ENCODE measurements around the gene SLC1A5. TPM values are rescaled to one million over a fixed set of nuclear protein-coding genes. Genes with fewer than 3 reads are reported as not detected.

The SLC1A5 gene
- total and polyA plus RNA-seq, 2 experiments from 2014 or later = 103 to 272 TPM

DNA sequence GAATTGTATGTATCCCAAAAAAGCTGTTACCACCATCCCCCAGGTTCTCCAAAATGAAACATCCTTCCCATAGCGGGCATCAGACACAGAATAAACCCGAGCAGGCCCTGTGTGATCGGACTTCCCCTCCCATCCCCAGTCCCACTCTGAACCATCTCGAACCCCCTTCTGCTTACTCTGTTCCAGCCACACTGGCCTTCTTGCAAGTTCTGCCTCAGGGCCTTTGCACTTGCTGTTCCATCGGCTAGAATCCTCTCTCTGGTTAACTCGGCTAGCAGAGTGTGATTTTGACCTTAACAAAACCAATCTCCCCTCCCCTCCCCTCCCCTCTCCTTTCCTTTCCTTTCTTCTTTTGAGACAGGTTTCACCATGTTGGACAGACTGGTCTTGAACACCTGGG lies 46.6 kb upstream of the SLC1A5 start:
- Histone ChIP-seq H3K36me3 (ENCODE audit: insufficient read depth) (peaks cover 7% of the 10 kb centered on the region), H4K20me1 (replicated peaks; ENCODE audit: insufficient read depth) (peaks cover 3% of the 10 kb centered on the region; the same call in 1 of the 2 replicates), H3K9me2 (ENCODE audit: insufficient read depth) (no peaks in the 10 kb centered on the region), H3K27ac (ENCODE audit: low read depth) (no peak overlapping the region), H3F3A (replicated peaks; ENCODE audit: low read depth) (0 out of 2 replicates have a peak, but pooled peaks cover 3% of the 10 kb centered on the region), H3K4me2 (no peak overlapping the region), H2AFZ (no peak overlapping the region), H3K79me2 (replicated peaks; ENCODE audit: insufficient read depth) (no peaks in the 10 kb centered on the region), H3K4me1 (ENCODE audit: insufficient read depth) (no peaks in the 10 kb centered on the region), H3K27me3 (ENCODE audit: insufficient read depth) (no peaks in the 10 kb centered on the region), H3K4me3 (no peak overlapping the region)
- DNase-seq (ENCODE audit: low spot score) (no peak), ATAC-seq (no peak)
- TF ChIP-seq, protein P1, sequence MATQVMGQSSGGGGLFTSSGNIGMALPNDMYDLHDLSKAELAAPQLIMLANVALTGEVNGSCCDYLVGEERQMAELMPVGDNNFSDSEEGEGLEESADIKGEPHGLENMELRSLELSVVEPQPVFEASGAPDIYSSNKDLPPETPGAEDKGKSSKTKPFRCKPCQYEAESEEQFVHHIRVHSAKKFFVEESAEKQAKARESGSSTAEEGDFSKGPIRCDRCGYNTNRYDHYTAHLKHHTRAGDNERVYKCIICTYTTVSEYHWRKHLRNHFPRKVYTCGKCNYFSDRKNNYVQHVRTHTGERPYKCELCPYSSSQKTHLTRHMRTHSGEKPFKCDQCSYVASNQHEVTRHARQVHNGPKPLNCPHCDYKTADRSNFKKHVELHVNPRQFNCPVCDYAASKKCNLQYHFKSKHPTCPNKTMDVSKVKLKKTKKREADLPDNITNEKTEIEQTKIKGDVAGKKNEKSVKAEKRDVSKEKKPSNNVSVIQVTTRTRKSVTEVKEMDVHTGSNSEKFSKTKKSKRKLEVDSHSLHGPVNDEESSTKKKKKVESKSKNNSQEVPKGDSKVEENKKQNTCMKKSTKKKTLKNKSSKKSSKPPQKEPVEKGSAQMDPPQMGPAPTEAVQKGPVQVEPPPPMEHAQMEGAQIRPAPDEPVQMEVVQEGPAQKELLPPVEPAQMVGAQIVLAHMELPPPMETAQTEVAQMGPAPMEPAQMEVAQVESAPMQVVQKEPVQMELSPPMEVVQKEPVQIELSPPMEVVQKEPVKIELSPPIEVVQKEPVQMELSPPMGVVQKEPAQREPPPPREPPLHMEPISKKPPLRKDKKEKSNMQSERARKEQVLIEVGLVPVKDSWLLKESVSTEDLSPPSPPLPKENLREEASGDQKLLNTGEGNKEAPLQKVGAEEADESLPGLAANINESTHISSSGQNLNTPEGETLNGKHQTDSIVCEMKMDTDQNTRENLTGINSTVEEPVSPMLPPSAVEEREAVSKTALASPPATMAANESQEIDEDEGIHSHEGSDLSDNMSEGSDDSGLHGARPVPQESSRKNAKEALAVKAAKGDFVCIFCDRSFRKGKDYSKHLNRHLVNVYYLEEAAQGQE (IDR thresholded peaks at IDR 0.05; ENCODE audit: unreplicated experiment) = no peak
- TF ChIP-seq EZH2phosphoT487 (IDR thresholded peaks at IDR 0.05; ENCODE audit: unreplicated experiment) (no peak), POLR2AphosphoS5 (IDR thresholded peaks at IDR 0.05; ENCODE audit: low read depth) (no peak), ZNF331 (CRISPR knock-in tag; IDR thresholded peaks at IDR 0.05; ENCODE audit: low read depth) (no peak), EZH2 (IDR thresholded peaks at IDR 0.05; ENCODE audit: low read depth, unreplicated experiment) (no peak), JUNB (IDR thresholded peaks at IDR 0.05; ENCODE audit: unreplicated experiment) (no peak), STAT1 (IDR thresholded peaks at IDR 0.05; ENCODE audit: unreplicated experiment) (no peak), ZNF114 (CRISPR knock-in tag; IDR thresholded peaks at IDR 0.05) (no peak), NANOG (IDR thresholded peaks at IDR 0.05; ENCODE audit: borderline replicate concordance) (no peak), CREB1 (CRISPR knock-in tag; IDR thresholded peaks at IDR 0.05; ENCODE audit: low read depth) (no peak)
- TF ChIP-seq, protein P2, sequence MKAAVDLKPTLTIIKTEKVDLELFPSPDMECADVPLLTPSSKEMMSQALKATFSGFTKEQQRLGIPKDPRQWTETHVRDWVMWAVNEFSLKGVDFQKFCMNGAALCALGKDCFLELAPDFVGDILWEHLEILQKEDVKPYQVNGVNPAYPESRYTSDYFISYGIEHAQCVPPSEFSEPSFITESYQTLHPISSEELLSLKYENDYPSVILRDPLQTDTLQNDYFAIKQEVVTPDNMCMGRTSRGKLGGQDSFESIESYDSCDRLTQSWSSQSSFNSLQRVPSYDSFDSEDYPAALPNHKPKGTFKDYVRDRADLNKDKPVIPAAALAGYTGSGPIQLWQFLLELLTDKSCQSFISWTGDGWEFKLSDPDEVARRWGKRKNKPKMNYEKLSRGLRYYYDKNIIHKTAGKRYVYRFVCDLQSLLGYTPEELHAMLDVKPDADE (IDR thresholded peaks at IDR 0.05) = no peak
- TF ChIP-seq, protein P3, sequence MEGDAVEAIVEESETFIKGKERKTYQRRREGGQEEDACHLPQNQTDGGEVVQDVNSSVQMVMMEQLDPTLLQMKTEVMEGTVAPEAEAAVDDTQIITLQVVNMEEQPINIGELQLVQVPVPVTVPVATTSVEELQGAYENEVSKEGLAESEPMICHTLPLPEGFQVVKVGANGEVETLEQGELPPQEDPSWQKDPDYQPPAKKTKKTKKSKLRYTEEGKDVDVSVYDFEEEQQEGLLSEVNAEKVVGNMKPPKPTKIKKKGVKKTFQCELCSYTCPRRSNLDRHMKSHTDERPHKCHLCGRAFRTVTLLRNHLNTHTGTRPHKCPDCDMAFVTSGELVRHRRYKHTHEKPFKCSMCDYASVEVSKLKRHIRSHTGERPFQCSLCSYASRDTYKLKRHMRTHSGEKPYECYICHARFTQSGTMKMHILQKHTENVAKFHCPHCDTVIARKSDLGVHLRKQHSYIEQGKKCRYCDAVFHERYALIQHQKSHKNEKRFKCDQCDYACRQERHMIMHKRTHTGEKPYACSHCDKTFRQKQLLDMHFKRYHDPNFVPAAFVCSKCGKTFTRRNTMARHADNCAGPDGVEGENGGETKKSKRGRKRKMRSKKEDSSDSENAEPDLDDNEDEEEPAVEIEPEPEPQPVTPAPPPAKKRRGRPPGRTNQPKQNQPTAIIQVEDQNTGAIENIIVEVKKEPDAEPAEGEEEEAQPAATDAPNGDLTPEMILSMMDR (conservative IDR thresholded peaks at IDR 0.05; ENCODE audit: low read depth in 2 of 2) = no peak
- TF ChIP-seq, protein P4, sequence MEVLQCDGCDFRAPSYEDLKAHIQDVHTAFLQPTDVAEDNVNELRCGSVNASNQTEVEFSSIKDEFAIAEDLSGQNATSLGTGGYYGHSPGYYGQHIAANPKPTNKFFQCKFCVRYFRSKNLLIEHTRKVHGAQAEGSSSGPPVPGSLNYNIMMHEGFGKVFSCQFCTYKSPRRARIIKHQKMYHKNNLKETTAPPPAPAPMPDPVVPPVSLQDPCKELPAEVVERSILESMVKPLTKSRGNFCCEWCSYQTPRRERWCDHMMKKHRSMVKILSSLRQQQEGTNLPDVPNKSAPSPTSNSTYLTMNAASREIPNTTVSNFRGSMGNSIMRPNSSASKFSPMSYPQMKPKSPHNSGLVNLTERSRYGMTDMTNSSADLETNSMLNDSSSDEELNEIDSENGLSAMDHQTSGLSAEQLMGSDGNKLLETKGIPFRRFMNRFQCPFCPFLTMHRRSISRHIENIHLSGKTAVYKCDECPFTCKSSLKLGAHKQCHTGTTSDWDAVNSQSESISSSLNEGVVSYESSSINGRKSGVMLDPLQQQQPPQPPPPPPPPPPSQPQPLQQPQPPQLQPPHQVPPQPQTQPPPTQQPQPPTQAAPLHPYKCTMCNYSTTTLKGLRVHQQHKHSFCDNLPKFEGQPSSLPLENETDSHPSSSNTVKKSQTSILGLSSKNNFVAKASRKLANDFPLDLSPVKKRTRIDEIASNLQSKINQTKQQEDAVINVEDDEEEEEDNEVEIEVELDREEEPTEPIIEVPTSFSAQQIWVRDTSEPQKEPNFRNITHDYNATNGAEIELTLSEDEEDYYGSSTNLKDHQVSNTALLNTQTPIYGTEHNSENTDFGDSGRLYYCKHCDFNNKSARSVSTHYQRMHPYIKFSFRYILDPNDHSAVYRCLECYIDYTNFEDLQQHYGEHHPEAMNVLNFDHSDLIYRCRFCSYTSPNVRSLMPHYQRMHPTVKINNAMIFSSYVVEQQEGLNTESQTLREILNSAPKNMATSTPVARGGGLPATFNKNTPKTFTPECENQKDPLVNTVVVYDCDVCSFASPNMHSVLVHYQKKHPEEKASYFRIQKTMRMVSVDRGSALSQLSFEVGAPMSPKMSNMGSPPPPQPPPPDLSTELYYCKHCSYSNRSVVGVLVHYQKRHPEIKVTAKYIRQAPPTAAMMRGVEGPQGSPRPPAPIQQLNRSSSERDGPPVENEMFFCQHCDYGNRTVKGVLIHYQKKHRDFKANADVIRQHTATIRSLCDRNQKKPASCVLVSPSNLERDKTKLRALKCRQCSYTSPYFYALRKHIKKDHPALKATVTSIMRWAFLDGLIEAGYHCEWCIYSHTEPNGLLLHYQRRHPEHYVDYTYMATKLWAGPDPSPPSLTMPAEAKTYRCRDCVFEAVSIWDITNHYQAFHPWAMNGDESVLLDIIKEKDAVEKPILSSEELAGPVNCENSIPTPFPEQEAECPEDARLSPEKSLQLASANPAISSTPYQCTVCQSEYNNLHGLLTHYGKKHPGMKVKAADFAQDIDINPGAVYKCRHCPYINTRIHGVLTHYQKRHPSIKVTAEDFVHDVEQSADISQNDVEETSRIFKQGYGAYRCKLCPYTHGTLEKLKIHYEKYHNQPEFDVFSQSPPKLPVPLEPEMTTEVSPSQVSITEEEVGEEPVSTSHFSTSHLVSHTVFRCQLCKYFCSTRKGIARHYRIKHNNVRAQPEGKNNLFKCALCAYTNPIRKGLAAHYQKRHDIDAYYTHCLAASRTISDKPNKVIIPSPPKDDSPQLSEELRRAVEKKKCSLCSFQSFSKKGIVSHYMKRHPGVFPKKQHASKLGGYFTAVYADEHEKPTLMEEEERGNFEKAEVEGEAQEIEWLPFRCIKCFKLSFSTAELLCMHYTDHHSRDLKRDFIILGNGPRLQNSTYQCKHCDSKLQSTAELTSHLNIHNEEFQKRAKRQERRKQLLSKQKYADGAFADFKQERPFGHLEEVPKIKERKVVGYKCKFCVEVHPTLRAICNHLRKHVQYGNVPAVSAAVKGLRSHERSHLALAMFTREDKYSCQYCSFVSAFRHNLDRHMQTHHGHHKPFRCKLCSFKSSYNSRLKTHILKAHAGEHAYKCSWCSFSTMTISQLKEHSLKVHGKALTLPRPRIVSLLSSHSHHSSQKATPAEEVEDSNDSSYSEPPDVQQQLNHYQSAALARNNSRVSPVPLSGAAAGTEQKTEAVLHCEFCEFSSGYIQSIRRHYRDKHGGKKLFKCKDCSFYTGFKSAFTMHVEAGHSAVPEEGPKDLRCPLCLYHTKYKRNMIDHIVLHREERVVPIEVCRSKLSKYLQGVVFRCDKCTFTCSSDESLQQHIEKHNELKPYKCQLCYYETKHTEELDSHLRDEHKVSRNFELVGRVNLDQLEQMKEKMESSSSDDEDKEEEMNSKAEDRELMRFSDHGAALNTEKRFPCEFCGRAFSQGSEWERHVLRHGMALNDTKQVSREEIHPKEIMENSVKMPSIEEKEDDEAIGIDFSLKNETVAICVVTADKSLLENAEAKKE (CRISPR knock-in tag; IDR thresholded peaks at IDR 0.05) = no peak
- Mint-ChIP-seq H3K36me3 (ENCODE audit: low read depth) (peaks cover 19% of the 10 kb centered on the region), H3K27me3 (ENCODE audit: insufficient read depth, low read depth, poor library complexity) (peaks cover 4% of the 10 kb centered on the region), H3K4me1 (no peaks in the 10 kb centered on the region), H3K9me3 (no peaks in the 10 kb centered on the region; the same call in 2 of the 3 replicates), H3K4me3 (no peak overlapping the region), H3K27ac (no peak overlapping the region)
